GM23338 (cell line): Measurements from ENCODE around the gene BRSK1.

Experiments
- CREB1 ChIP-seq: fragments of 250-450 bp; sonication (Bioruptor Pico); IDR thresholded peaks from 2 replicates; pipeline ENCODE4 v1.5.0; 2020; ENCODE audit warnings: low read depth, mild to moderate bottlenecking, moderate library complexity
- EZH2 ChIP-seq: fragments of 200-600 bp; sonication (generic); IDR thresholded peaks from one replicate; pipeline ENCODE4 v1.8.0; 2017; ENCODE audit warnings: antibody characterized with exemption, mild to moderate bottlenecking, low read depth; ENCODE audit not compliant: unreplicated experiment
- EZH2phosphoT487 ChIP-seq: fragments of 200-600 bp; sonication (generic); IDR thresholded peaks from one replicate; pipeline ENCODE4 v1.8.1; 2018; ENCODE audit warnings: antibody characterized with exemption; ENCODE audit not compliant: unreplicated experiment
- POLR2AphosphoS5 ChIP-seq: IDR thresholded peaks from 2 replicates; pipeline ENCODE4 v1.6.1; 2016; ENCODE audit warnings: antibody characterized with exemption, low read depth
- ZNF331 ChIP-seq: fragments of 250-450 bp; sonication (Bioruptor Pico); IDR thresholded peaks from 2 replicates; pipeline ENCODE4 v1.5.0; 2020; ENCODE audit warnings: low read depth, mild to moderate bottlenecking, moderate library complexity
- TF ChIP-seq, protein P1 (sequence below), 2 experiments: fragments of 200-600 bp in 1 of 2; sonication (generic) in 1 of 2; conservative IDR thresholded peaks; 2 replicates each; pipeline versions ENCODE4 v1.5.1 to v1.6.1; 2016 to 2017; ENCODE audit warnings: antibody characterized with exemption in 2 of 2, low read depth in 2 of 2, mild to moderate bottlenecking in 2 of 2, moderate library complexity in 1 of 2
- TF ChIP-seq, protein P2 (sequence below): IDR thresholded peaks from one replicate; pipeline ENCODE4 v1.6.1; 2018; ENCODE audit warnings: antibody characterized with exemption; ENCODE audit not compliant: unreplicated experiment

DNA sequence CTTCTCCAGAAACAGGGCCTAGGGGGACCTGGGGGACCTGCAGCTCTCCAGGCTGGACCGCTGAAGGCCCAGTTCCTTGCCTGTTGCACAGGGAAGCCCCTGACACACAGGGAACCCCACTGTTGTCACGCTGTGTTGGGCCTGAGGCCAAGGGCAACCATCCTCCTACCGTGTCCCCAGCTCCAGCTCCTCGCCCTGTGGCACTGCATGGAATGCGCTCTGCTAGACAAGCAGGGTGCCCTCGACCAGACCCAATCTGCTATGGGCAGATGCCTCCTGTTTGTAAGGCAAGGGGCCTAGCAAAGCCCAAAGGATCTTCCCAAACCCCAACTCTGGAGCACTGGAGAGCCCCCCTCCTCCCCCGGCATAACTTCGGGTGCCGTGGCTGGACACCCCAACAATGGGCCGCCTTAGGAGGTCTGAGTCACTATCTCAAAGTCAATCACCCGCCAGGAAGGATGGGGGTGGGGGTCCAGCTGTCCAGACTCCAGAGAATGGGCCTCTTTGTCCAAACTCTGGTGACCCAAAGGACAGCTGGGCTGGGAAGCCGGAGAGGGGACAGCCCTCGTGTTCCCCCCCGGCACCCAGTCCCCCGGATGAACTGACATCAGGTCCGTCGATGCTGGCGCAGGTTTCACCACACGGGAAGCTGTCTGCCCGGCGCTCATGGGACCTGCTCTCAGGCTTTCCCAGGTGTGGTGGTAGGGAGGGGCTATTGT is 3.7 kb downstream of the BRSK1 start:
- TF ChIP-seq, protein P1, sequence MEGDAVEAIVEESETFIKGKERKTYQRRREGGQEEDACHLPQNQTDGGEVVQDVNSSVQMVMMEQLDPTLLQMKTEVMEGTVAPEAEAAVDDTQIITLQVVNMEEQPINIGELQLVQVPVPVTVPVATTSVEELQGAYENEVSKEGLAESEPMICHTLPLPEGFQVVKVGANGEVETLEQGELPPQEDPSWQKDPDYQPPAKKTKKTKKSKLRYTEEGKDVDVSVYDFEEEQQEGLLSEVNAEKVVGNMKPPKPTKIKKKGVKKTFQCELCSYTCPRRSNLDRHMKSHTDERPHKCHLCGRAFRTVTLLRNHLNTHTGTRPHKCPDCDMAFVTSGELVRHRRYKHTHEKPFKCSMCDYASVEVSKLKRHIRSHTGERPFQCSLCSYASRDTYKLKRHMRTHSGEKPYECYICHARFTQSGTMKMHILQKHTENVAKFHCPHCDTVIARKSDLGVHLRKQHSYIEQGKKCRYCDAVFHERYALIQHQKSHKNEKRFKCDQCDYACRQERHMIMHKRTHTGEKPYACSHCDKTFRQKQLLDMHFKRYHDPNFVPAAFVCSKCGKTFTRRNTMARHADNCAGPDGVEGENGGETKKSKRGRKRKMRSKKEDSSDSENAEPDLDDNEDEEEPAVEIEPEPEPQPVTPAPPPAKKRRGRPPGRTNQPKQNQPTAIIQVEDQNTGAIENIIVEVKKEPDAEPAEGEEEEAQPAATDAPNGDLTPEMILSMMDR (conservative IDR thresholded peaks at IDR 0.05; ENCODE audit: low read depth in 2 of 2), result no peak
- TF ChIP-seq POLR2AphosphoS5 (no peak), EZH2 (no peak), CREB1 (CRISPR knock-in tag) (no peak), EZH2phosphoT487 (no peak), ZNF331 (CRISPR knock-in tag) (no peak)
- TF ChIP-seq, protein P2, sequence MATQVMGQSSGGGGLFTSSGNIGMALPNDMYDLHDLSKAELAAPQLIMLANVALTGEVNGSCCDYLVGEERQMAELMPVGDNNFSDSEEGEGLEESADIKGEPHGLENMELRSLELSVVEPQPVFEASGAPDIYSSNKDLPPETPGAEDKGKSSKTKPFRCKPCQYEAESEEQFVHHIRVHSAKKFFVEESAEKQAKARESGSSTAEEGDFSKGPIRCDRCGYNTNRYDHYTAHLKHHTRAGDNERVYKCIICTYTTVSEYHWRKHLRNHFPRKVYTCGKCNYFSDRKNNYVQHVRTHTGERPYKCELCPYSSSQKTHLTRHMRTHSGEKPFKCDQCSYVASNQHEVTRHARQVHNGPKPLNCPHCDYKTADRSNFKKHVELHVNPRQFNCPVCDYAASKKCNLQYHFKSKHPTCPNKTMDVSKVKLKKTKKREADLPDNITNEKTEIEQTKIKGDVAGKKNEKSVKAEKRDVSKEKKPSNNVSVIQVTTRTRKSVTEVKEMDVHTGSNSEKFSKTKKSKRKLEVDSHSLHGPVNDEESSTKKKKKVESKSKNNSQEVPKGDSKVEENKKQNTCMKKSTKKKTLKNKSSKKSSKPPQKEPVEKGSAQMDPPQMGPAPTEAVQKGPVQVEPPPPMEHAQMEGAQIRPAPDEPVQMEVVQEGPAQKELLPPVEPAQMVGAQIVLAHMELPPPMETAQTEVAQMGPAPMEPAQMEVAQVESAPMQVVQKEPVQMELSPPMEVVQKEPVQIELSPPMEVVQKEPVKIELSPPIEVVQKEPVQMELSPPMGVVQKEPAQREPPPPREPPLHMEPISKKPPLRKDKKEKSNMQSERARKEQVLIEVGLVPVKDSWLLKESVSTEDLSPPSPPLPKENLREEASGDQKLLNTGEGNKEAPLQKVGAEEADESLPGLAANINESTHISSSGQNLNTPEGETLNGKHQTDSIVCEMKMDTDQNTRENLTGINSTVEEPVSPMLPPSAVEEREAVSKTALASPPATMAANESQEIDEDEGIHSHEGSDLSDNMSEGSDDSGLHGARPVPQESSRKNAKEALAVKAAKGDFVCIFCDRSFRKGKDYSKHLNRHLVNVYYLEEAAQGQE, result no peak
